Right lobe of liver (tissue), 6 donors: ENCODE results near the gene ALAD. TPM values are rescaled to one million over a fixed set of nuclear protein-coding genes. Genes with fewer than 3 reads are reported as not detected.

ENCODE experiments used
- ATAC-seq, 4 donors: fragments of 200-7000 bp; cut with Tn5 transposase; one replicate each; pipeline ENCODE4 v1.9.1; 2020; ENCODE audit warnings: mild to moderate bottlenecking in 4 of 4, moderate library complexity in 4 of 4
- DNase-seq, 3 donors: peaks; one replicate each; pipeline ENCODE4 v3.0.0-alpha.2; 2020
- H3K27ac ChIP-seq, 3 donors: fragments of 200-600 bp; one replicate each; pipeline ENCODE4 v1.8.0; 2022
- H3K27me3 ChIP-seq, 2 donors: fragments of 200-600 bp; one replicate each; pipeline ENCODE4 v1.8.0; 2022
- H3K36me3 ChIP-seq, 4 donors: fragments of 200-600 bp; sonication (generic) in 1 of 4; one replicate each; pipeline versions ENCODE4 v1.5.1 to v1.8.0; 2017 to 2022; ENCODE audit warnings: control low read depth in 1 of 4
- H3K4me1 ChIP-seq, 4 donors: fragments of 200-600 bp; sonication (generic) in 1 of 4; one replicate each; pipeline versions ENCODE4 v1.5.1 to v1.8.0; 2017 to 2022; ENCODE audit warnings: control low read depth in 1 of 4
- H3K4me3 ChIP-seq, 3 donors: fragments of 200-600 bp; one replicate each; pipeline ENCODE4 v1.8.0; 2022
- H3K9me3 ChIP-seq, 4 donors: fragments of 200-600 bp; sonication (generic) in 1 of 4; one replicate each; pipeline versions ENCODE4 v1.5.1 to v1.8.0; 2017 to 2022; ENCODE audit warnings: control low read depth in 1 of 4
- POLR2A ChIP-seq: fragments of 450-650 bp; IDR thresholded peaks from one replicate; pipeline ENCODE4 v1.6.1; 2017; ENCODE audit warnings: antibody characterized with exemption, mild to moderate bottlenecking
- WGBS: methylation state at CpG from one replicate; pipeline ENCODE4 v1.1.6; 2018; ENCODE audit warnings: low coverage, low lambda C conversion rate; ENCODE audit not compliant: insufficient coverage; ENCODE audit errors: missing lambda C conversion rate; 5-methylcytosine and 5-hydroxymethylcytosine counted together
- intact Hi-C, 2 donors: fragments of 100-400 bp; cut with DNase I; formaldehyde crosslinking; loops; one replicate each; pipeline versions ENCODE4 v1.11.2 to v1.14.1; 2022
- total RNA-seq, 6 experiments: library from RNA; depleted of rRNA in 2 of 6; stranded (reverse); fragments of >200 nt in 2 of 6; fragmentation: NEBNext Ultra II Directional in 3 of 6; extraction: Animal tissue kit (Norgen Biotek cat#: 25700) in 3 of 6; gene quantifications; one replicate each; pipeline versions ENCODE4 v1.1.0 to v1.2.4, GENCODE V29; 2016 to 2023
- TF ChIP-seq, protein P1 (sequence below), 4 donors: fragments of 200-600 bp in 3 of 4; fragments of 450-650 bp in 1 of 4; IDR thresholded peaks; one replicate each; pipeline versions ENCODE4 v1.5.1 to v1.8.0; 2016 to 2022; ENCODE audit warnings: antibody characterized with exemption in 4 of 4, mild to moderate bottlenecking in 2 of 4
- donor health status: DM: no; HTN: yes; CAD: no.
- donor health status: DM: no; HTN: no; CAD: no.
- donor health status: DM: no; HTN: no; CAD: no.
- donor health status: DM: no; HTN: yes; CAD: no.
- donor health status: DM: no; HTN: yes; CAD: no.

The ALAD gene
- total RNA-seq, 6 experiments from 2014 or later = 35.3 to 140 (median 73.6) TPM

DNA sequence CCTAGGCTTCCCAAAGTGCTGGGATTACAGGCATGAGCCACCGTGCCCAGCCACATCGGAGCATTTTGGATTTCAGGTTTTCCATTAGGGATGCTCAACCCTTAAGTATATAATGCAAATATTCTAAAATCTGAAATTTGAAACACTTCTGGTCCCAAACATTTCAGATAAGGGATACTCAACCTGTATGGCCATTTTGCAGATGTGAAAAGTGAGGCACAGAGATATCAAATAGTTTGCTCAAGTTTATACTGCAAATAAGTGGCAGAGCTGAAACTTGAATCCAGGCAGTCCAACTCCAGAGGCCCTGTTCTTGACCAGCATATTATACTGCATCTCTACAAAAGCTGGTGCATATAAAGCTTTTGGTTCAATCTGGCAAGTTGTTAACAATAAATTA, 63.4 kb downstream of the ALAD start:
- WGBS = 94% methylated on average over 2 of the region's 2 CpGs
- Histone ChIP-seq H3K9me3 (no peaks in the 10 kb centered on the region), H3K27ac (no peak overlapping the region), H3K27me3 (no peaks in the 10 kb centered on the region), H3K36me3 (no peaks in the 10 kb centered on the region), H3K4me3 (no peak overlapping the region), H3K4me1 (peaks cover 0 to 4% (median 0%) of the 10 kb centered on the region in 4 donors)
- TF ChIP-seq, protein P1, sequence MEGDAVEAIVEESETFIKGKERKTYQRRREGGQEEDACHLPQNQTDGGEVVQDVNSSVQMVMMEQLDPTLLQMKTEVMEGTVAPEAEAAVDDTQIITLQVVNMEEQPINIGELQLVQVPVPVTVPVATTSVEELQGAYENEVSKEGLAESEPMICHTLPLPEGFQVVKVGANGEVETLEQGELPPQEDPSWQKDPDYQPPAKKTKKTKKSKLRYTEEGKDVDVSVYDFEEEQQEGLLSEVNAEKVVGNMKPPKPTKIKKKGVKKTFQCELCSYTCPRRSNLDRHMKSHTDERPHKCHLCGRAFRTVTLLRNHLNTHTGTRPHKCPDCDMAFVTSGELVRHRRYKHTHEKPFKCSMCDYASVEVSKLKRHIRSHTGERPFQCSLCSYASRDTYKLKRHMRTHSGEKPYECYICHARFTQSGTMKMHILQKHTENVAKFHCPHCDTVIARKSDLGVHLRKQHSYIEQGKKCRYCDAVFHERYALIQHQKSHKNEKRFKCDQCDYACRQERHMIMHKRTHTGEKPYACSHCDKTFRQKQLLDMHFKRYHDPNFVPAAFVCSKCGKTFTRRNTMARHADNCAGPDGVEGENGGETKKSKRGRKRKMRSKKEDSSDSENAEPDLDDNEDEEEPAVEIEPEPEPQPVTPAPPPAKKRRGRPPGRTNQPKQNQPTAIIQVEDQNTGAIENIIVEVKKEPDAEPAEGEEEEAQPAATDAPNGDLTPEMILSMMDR (IDR thresholded peaks at IDR 0.05) = no peak
- no peak for TF ChIP-seq POLR2A
- intact Hi-C loops = no loop called here
- ATAC-seq (no peak), DNase-seq (no peak)

Other genes starting within 250 kb of the ALAD start
- 10 to 100 TPM; 11.1 to 17.2 (median 12.8) TPM for gene FKBP15, start 180.0 kb downstream of the ALAD start, total RNA-seq
- gene SLC31A1, start 179.7 kb downstream of the ALAD start, total RNA-seq = 10 to 100 TPM; 48.0 to 92.6 (median 71.5) TPM
- gene CDC26, start 125.7 kb downstream of the ALAD start, total RNA-seq = 10 to 100 TPM; 16.0 to 21.7 (median 18.5) TPM
- gene PRPF4, start 125.6 kb downstream of the ALAD start, total RNA-seq = 10 to 100 TPM in 3 of 6 experiments, 1 to 10 TPM in 3; 6.9 to 13.0 (median 10.1) TPM
- under 1 TPM in 1 of 6 experiments, not detected in 5; 0.27 TPM for gene RNF183, start 97.9 kb downstream of the ALAD start, total RNA-seq
- 1 to 10 TPM in 5 of 6 experiments, under 1 TPM in 1; 0.81 to 3.5 (median 1.7) TPM for gene WDR31, start 61.0 kb downstream of the ALAD start, total RNA-seq
- 1 to 10 TPM in 2 of 6 experiments, under 1 TPM in 4; 0.24 to 1.4 (median 0.78) TPM for gene BSPRY, start 51.7 kb downstream of the ALAD start, total RNA-seq
- gene HDHD3, start 24.3 kb downstream of the ALAD start, total RNA-seq = 10 to 100 TPM; 36.5 to 70.5 (median 67.1) TPM
- gene POLE3, start 9.4 kb upstream of the ALAD start, total RNA-seq = 10 to 100 TPM; 13.8 to 24.5 (median 16.6) TPM
- gene C9orf43, start 9.5 kb upstream of the ALAD start, total RNA-seq = 1 to 10 TPM in 1 of 6 experiments, under 1 TPM in 5; 0.40 to 1.0 (median 0.50) TPM
- 10 to 100 TPM; 19.0 to 60.3 (median 31.0) TPM for gene RGS3, start 62.4 kb upstream of the ALAD start, total RNA-seq